Hematopoietic multipotent progenitor cell treated with erythropoietin and hydrocortisone succinate and interleukin-3 and kit ligand, for 15 days (in vitro differentiated cells): ENCODE results near the gene SSTR1.

Experiments
- DNase-seq: peaks from one replicate; pipeline ENCODE4 v3.0.0-alpha.2; 2015; ENCODE audit warnings: low spot score

SSTR1 gene

GRCh38 chr14:38203929-38204718 is 3.6 kb upstream of the SSTR1 start:
- no peak for DNase-seq

GRCh38 chr14:38204719-38205115 is 3.0 kb upstream of the SSTR1 start:
- DNase-seq: no peak

GRCh38 chr14:38205119-38205813 is 2.4 kb upstream of the SSTR1 start:
- no peak for DNase-seq

GRCh38 chr14:38205949-38206665 is 1.6 kb upstream of the SSTR1 start:
- no peak for DNase-seq

- no peak for DNase-seq
These were observed 871 bp upstream of the SSTR1 start for GRCh38 chr14:38206689-38207376.

GRCh38 chr14:38207377-38207735 is 348 bp upstream of the SSTR1 start:
- DNase-seq: no peak

- DNase-seq: no peak
These were observed 1.2 kb downstream of the SSTR1 start for GRCh38 chr14:38208618-38209562.

GRCh38 chr14:38209572-38210557 is 2.2 kb downstream of the SSTR1 start:
- DNase-seq: no peak

- DNase-seq: no peak
These were observed 3.0 kb downstream of the SSTR1 start for GRCh38 chr14:38210587-38211216.

GRCh38 chr14:38211255-38211735 is 3.6 kb downstream of the SSTR1 start:
- no peak for DNase-seq

- no peak for DNase-seq
These were observed 4.4 kb downstream of the SSTR1 start for GRCh38 chr14:38212111-38212510.

- DNase-seq: no peak
These were observed 5.3 kb downstream of the SSTR1 start for GRCh38 chr14:38213001-38213400.

GRCh38 chr14:38217553-38217952 is 9.8 kb downstream of the SSTR1 start:
- DNase-seq: no peak

- DNase-seq: no peak
These were observed 13.4 kb downstream of the SSTR1 start for GRCh38 chr14:38221077-38221476.

- DNase-seq: no peak
These were observed 16.6 kb downstream of the SSTR1 start for GRCh38 chr14:38224338-38224737.

- no peak for DNase-seq
These were observed 18.2 kb downstream of the SSTR1 start for GRCh38 chr14:38225946-38226345.

- DNase-seq: no peak
These were observed 18.7 kb downstream of the SSTR1 start for GRCh38 chr14:38226366-38226765.

GRCh38 chr14:38233218-38233617 is 25.5 kb downstream of the SSTR1 start:
- no peak for DNase-seq

- DNase-seq: no peak
These were observed 30.6 kb downstream of the SSTR1 start for GRCh38 chr14:38238332-38238731.
